NB4 (cell line): ENCODE measurements around the gene PPP1R3D.

Experiments used
- MAX ChIP-seq: IDR thresholded peaks from 2 replicates; pipeline ENCODE4 v1.6.1; 2011; ENCODE audit warnings: low read depth, low read length
- POLR2A ChIP-seq: IDR thresholded peaks from 2 replicates; pipeline ENCODE4 v1.6.1; 2011; ENCODE audit warnings: mild to moderate bottlenecking; ENCODE audit not compliant: insufficient read length; ENCODE audit errors: extremely low read depth
- TF ChIP-seq, protein P1 (sequence below): IDR thresholded peaks from one replicate; pipeline ENCODE4 v1.5.1; 2012; ENCODE audit warnings: low read depth, low read length

GRCh38 chr20:59972037-59972801 is 32.1 kb upstream of the PPP1R3D start:
- TF ChIP-seq, protein P1, sequence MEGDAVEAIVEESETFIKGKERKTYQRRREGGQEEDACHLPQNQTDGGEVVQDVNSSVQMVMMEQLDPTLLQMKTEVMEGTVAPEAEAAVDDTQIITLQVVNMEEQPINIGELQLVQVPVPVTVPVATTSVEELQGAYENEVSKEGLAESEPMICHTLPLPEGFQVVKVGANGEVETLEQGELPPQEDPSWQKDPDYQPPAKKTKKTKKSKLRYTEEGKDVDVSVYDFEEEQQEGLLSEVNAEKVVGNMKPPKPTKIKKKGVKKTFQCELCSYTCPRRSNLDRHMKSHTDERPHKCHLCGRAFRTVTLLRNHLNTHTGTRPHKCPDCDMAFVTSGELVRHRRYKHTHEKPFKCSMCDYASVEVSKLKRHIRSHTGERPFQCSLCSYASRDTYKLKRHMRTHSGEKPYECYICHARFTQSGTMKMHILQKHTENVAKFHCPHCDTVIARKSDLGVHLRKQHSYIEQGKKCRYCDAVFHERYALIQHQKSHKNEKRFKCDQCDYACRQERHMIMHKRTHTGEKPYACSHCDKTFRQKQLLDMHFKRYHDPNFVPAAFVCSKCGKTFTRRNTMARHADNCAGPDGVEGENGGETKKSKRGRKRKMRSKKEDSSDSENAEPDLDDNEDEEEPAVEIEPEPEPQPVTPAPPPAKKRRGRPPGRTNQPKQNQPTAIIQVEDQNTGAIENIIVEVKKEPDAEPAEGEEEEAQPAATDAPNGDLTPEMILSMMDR, result no peak
- TF ChIP-seq POLR2A (no peak), MAX (no peak)
